ENCODE data around the gene TVP23A. TPM values are rescaled to one million over a fixed set of nuclear protein-coding genes. Genes with fewer than 3 reads are reported as not detected.

TVP23A gene
- total RNA-seq, 6 experiments from 2014 or later, result not detected

DNA sequence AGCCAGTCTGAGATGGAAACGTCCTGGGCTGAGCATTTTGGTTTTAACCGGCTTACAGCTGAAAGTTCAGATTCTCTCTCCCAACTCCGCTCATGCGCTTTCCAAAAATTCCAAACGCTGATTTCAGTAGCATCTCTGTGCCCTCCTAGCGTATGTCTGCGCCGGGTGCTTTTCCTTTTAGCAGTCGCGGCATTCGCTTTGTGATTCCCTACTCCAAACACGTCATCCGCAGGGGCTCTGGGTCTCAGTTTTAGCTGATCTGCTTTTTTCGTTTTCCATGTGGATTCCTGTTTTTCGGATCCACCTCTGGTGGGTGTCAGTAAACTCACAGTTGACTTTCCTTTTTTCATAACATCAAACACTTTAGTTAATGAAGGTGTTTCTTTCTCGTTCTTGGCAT lies 22.1 kb upstream of the TVP23A start:
- DNase-seq, result no peak
- Mint-ChIP-seq H3K9me3 (no peaks in the 10 kb centered on the region), H3K27ac (no peak overlapping the region), H3K4me1 (ENCODE audit: low read depth) (no peaks in the 10 kb centered on the region), H3K36me3 (ENCODE audit: low read depth) (no peaks in the 10 kb centered on the region), H3K4me3 (no peak overlapping the region), H3K27me3 (ENCODE audit: insufficient read depth) (peaks cover 40% of the 10 kb centered on the region)
- no peak for TF ChIP-seq CTCF (IDR thresholded peaks at IDR 0.05)

- no peaks in the 10 kb centered on the region for H3K9me3 Mint-ChIP-seq
- TF ChIP-seq CTCF (IDR thresholded peaks at IDR 0.05), result no peak
- H3K36me3 Mint-ChIP-seq (ENCODE audit: low read depth), result no peaks in the 10 kb centered on the region
- H3K4me1 Mint-ChIP-seq (ENCODE audit: low read depth), result no peaks in the 10 kb centered on the region
- H3K27ac Mint-ChIP-seq, result no peak overlapping the region
- H3K4me3 Mint-ChIP-seq, result no peak overlapping the region
- no peak for DNase-seq
- peaks cover 51% of the 10 kb centered on the region for H3K27me3 Mint-ChIP-seq (ENCODE audit: insufficient read depth)
Observed at GRCh38 chr16:10839279-10839666, 20.7 kb upstream of the TVP23A start.

DNA sequence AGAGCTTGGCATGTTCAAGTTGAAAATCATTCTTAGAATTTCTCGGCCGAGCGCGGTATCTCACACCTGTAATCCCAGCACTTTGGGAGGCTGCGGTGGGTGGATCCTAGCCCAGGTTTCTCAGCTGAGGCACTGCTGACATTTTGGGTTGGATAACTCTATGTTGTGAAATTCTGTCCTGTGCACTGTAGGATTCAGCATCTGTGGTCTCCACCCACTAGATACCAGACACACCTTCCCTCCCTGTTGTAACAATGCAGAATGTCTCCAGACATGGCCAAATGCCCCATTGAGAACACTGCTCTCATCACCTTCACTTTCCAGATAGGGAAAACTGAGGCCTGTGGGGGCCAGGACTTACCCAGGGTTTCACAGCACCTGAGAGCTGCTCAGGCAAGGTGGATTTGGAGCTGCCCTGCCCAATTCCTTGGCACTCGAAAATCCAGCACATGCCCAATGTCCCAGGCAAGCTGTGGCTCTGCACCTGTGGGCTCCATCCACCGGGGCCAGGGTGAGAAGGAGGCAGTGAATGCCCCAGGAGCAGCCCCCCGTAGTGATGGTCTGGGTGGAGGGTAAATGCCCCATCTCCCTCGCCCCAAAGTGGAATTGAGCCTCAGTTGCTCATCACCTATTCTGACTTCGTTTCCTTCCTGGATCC lies 20.2 kb upstream of the TVP23A start:
- Mint-ChIP-seq H3K27ac (no peak overlapping the region), H3K4me3 (no peak overlapping the region), H3K27me3 (ENCODE audit: insufficient read depth) (peaks cover 55% of the 10 kb centered on the region), H3K4me1 (ENCODE audit: low read depth) (no peaks in the 10 kb centered on the region), H3K36me3 (ENCODE audit: low read depth) (no peaks in the 10 kb centered on the region), H3K9me3 (no peaks in the 10 kb centered on the region)
- no peak for TF ChIP-seq CTCF (IDR thresholded peaks at IDR 0.05)
- DNase-seq, result no peak

DNA sequence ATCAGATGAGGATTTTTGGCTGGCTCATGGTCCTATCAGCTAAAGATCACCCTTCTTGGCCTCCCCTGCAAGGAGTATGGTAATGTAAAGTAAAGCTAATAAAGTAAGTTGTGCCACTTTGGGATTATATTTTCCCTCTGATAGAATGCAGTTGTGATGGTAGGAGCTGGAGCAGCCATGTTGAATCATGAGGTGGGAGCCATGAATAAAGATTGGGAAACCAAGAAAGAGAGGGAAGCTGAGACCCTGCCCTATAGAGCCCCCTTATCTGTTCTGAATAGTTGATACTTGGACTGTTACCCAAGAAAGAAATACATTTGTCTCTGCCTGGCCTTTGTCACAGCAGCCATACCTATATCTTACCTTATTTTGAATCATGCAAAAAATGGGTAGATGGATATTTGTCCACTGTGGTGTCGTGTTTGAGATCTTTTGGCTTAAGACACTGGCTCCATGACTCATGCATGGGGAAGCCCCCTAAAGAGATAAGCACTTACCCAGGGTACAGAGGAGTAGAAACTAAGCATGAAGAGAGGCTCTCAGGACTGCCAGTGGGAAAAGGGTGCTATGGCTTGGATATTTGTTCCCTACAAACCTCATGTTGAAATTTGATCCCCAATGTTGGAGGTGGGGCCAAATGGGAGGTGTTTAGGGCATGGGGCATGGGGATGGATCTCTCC lies 17.7 kb upstream of the TVP23A start:
- TF ChIP-seq CTCF (IDR thresholded peaks at IDR 0.05), result no peak
- Mint-ChIP-seq H3K27me3 (ENCODE audit: insufficient read depth) (peaks cover 58% of the 10 kb centered on the region), H3K27ac (no peak overlapping the region), H3K4me3 (no peak overlapping the region), H3K36me3 (ENCODE audit: low read depth) (no peaks in the 10 kb centered on the region), H3K9me3 (no peaks in the 10 kb centered on the region), H3K4me1 (ENCODE audit: low read depth) (no peaks in the 10 kb centered on the region)
- no peak for DNase-seq

DNA sequence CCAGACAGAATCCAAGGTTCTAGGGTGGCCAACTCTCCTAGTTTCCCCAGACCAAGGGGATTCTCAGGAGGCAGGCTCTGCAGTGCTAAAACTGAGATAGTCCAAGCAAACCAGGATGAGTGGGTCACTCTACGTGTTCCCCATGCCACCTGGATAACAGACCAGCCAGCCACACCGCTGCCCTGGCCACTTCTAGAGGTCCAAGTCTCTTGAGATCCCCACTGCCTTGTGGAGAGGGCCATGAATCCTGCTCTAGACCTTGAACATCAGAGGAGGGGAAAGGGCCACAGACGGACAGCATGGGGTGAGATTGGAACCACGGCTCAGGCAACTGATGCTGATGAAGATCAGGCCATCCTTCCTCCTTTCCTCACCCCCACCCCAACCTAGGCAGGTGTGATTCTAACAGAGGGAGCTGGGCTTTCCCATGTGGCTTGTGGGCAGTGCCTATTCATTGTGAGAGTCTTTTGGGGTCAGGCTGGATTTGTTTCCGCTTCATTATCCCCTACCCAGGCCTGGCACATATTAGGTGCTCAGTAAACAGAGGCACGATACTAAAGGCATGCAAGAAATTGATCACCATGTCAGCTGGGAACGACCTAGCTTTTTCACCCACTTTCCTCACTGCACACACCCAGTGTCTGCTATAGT lies 16.8 kb upstream of the TVP23A start:
- Mint-ChIP-seq H3K27me3 (ENCODE audit: insufficient read depth) (peaks cover 49% of the 10 kb centered on the region), H3K36me3 (ENCODE audit: low read depth) (no peaks in the 10 kb centered on the region), H3K4me1 (ENCODE audit: low read depth) (no peaks in the 10 kb centered on the region), H3K27ac (no peak overlapping the region), H3K4me3 (no peak overlapping the region), H3K9me3 (no peaks in the 10 kb centered on the region)
- DNase-seq, result no peak
- no peak for TF ChIP-seq CTCF (IDR thresholded peaks at IDR 0.05)

Data from HFFc6 (cell line).